GM11168 (cell line): Measurements from ENCODE around the gene PLEKHN1.

Experiments
- in situ Hi-C: fragments of 300-500 bp; cut with MboI; formaldehyde crosslinking; loops from one replicate; pipeline ENCODE4 v1.12.0; 2022; ENCODE audit warnings: low sequenced_read_pairs; ENCODE audit not compliant: unreplicated experiment

Gene PLEKHN1

GRCh38 chr1:958823-959730 is 7.2 kb upstream of the PLEKHN1 start, which contains the start of gene NOC2L:
TSS of gene NOC2L (minus strand) at chr1:959256. CDS start at chr1:959240, 16 bp downstream.
- in situ Hi-C loops: no loop called here

- in situ Hi-C loops: no loop called here
These were observed 6.4 kb upstream of the PLEKHN1 start for GRCh38 chr1:959731-960362.

GRCh38 chr1:960363-961131 is 5.7 kb upstream of the PLEKHN1 start, which contains the start of gene KLHL17:
TSS of gene KLHL17 (plus strand) at chr1:960584. CDS start at chr1:960694, 110 bp downstream.
- in situ Hi-C loops: no loop called here

GRCh38 chr1:961132-961669 is 5.1 kb upstream of the PLEKHN1 start:
- in situ Hi-C loops: no loop called here

- in situ Hi-C loops: no loop called here
These were observed 3.6 kb upstream of the PLEKHN1 start for GRCh38 chr1:962381-963300.

- in situ Hi-C loops: no loop called here
These were observed 3.0 kb upstream of the PLEKHN1 start for GRCh38 chr1:963301-963651.

- in situ Hi-C loops: no loop called here
These were observed 2.3 kb upstream of the PLEKHN1 start for GRCh38 chr1:963746-964525.

- in situ Hi-C loops: no loop called here
These were observed 1.4 kb upstream of the PLEKHN1 start for GRCh38 chr1:964691-965525.

- in situ Hi-C loops: no loop called here
These were observed 652 bp upstream of the PLEKHN1 start for GRCh38 chr1:965526-966134.

- in situ Hi-C loops: no loop called here
These were observed 520 bp downstream of the PLEKHN1 start for GRCh38 chr1:966704-967300.

- in situ Hi-C loops: no loop called here
These were observed 1.4 kb downstream of the PLEKHN1 start for GRCh38 chr1:967466-968343.

- in situ Hi-C loops: no loop called here
These were observed 3.1 kb downstream of the PLEKHN1 start for GRCh38 chr1:969260-969855.

- in situ Hi-C loops: no loop called here
These were observed 4.1 kb downstream of the PLEKHN1 start for GRCh38 chr1:970242-970972.

GRCh38 chr1:970973-971730 is 4.9 kb downstream of the PLEKHN1 start:
- in situ Hi-C loops: no loop called here
